Fibroblast of mammary gland (primary cell): ENCODE data around the gene RPTOR.
A peak's percentile ranks its signal among the peaks of the same experiment; 100 is the strongest.

Experiments
- DNase-seq: peaks from one replicate; pipeline ENCODE4 v3.0.0-alpha.2; 2010; ENCODE audit warnings: low read depth
- H3K4me3 ChIP-seq: 2 replicates; pipeline ENCODE4 v1.5.1; 2011; ENCODE audit warnings: low read depth, mild to moderate bottlenecking, low read length, moderate library complexity; ENCODE audit not compliant: control insufficient read depth
- TF ChIP-seq, protein P1 (sequence below): conservative IDR thresholded peaks from 2 replicates; pipeline ENCODE4 v1.5.1; 2011; ENCODE audit warnings: low read depth, low read length, inconsistent platforms; ENCODE audit not compliant: control insufficient read depth, insufficient read depth

RPTOR gene

GRCh38 chr17:80981062-80981902 lies 436.6 kb downstream of the RPTOR start:
- DNase-seq: no peak
- H3K4me3 ChIP-seq: no peak overlapping the region
- TF ChIP-seq, protein P1, sequence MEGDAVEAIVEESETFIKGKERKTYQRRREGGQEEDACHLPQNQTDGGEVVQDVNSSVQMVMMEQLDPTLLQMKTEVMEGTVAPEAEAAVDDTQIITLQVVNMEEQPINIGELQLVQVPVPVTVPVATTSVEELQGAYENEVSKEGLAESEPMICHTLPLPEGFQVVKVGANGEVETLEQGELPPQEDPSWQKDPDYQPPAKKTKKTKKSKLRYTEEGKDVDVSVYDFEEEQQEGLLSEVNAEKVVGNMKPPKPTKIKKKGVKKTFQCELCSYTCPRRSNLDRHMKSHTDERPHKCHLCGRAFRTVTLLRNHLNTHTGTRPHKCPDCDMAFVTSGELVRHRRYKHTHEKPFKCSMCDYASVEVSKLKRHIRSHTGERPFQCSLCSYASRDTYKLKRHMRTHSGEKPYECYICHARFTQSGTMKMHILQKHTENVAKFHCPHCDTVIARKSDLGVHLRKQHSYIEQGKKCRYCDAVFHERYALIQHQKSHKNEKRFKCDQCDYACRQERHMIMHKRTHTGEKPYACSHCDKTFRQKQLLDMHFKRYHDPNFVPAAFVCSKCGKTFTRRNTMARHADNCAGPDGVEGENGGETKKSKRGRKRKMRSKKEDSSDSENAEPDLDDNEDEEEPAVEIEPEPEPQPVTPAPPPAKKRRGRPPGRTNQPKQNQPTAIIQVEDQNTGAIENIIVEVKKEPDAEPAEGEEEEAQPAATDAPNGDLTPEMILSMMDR: no peak

- TF ChIP-seq, protein P1: no peak
- H3K4me3 ChIP-seq: no peak overlapping the region
- DNase-seq: no peak
These were observed 437.3 kb downstream of the RPTOR start for GRCh38 chr17:80981929-80982425.

DNA sequence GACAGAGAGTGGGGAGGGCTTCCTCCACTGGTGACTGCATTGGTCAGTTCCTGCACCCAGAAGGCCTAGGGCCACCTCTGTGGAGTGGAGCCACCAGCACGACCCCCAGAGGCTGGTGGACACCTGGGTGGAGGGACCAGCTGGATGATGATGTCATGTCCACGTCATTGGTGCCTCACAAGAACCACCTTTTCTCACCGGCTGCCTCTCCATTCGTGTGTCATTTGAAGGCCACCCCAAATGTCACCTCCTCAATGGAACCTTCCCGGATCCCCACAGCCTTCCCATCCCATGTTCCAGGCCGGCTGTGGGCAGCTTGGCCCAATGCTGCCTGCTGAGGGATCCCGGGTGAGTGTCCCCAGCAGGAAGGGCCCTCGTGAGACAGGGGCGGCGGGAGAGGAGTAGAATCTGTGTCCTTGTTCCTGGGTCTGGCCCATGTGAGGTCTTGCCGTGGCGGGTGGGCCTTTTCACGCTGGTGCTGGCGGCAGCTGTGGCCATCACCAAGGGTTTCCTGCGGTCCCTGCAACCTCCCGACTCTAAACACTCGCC lies 437.9 kb downstream of the RPTOR start:
- TF ChIP-seq, protein P1: no peak
- no peak for DNase-seq
- H3K4me3 ChIP-seq: no peak overlapping the region

GRCh38 chr17:80983545-80983944 lies 438.9 kb downstream of the RPTOR start:
- TF ChIP-seq, protein P1: no peak
- DNase-seq: no peak
- H3K4me3 ChIP-seq: no peak overlapping the region

DNA sequence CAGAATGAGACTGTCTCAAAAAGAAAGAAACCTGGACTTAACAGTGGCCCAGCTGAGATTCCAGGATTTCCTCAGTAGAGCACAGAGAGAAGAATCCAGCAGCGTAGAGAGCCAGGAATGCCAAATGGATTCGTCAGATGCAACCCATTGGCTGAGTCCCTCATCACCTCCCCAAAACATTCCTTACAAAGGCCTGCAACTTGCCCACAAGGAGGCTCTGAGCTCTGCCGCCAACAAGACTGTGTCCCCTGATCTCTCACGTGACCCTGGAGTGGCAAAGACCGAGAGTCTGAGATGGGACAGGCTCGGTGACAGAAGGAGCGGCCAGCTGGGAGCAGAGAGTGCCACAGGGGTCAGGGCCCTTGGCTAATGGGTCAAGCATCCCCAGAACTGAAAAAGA lies 440.1 kb downstream of the RPTOR start:
- H3K4me3 ChIP-seq: no peak overlapping the region
- TF ChIP-seq, protein P1: peak; percentile 31
- DNase-seq: peak; percentile 83

DNA sequence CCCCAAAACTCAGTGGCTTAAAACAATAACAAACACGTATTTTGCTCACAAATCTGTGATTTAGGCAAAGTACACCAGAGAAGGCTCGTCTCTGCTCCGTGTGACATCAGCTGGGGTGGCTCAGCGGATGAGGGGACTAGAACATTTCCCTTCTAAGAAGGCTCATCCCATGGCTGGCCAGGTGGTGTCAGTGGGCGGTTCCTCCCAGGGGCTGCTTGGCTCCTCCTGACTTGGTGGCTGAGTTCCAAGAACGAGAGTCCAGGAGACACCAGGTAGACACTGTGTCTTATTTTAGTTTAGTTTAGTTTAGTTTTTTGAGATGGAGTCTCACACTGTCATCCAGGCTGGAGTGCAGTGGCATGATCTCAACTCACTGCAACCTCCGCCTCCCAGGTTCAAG lies 441.4 kb downstream of the RPTOR start:
- no peak overlapping the region for H3K4me3 ChIP-seq
- no peak for DNase-seq
- TF ChIP-seq, protein P1: no peak
